ENCODE results near the gene CAMK2G. TPM values are rescaled to one million over a fixed set of nuclear protein-coding genes. Genes with fewer than 3 reads are reported as not detected.

The CAMK2G gene
- total and polyA plus RNA-seq, 7 donors, result 15.8 to 60.3 (median 50.5) TPM

DNA sequence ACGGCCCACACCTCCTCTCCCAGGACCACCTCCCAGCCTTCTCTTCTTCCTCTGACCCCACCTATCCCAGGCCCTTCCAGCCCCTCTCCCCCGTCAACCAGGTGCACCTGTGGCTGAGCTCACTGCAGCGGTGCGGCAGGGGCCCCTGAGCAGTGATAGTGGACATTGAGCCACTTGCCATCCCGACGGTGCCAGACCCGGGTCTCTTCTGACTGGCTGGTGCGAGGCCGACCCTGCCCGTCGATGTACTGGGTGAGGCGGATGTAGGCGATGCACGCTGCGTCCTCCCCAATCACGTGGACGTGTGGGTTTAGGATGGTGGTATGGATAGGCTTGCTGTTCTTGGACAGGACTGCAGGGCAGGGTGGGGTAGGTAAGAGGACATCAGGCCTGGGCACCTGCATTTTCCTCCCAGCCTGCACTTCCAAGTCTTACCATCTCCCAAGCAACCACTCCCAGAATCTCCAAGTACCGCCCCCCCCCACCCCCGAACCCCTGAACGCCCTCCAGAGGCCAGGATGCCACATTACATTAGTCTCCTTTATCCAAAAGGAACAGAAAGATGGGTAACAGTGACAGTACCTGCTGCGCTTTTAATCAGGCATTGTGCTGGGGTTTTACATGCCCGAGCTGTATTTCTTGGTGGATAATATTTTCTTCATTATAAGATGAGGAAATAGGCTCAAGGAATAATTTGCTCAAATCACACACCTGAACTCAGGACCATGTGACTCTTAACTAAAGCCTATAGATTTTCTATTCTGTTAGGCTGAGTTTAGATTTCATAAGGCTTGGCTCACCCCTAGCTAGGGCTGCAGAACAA lies 59.2 kb downstream of the CAMK2G start:
- Histone ChIP-seq H3K4me3 (no peak overlapping the region), H3K9me3 (no peaks in the 10 kb centered on the region), H3K36me3 (ENCODE audit: insufficient read depth in 1 of 2, low read depth in 1 of 2) (peaks cover 3 to 62% of the 10 kb centered on the region in 2 donors), H3K27me3 (ENCODE audit: insufficient read depth in 3 of 3, low read length in 2 of 3) (no peaks in the 10 kb centered on the region), H3K4me1 (peaks cover 18% of the 10 kb centered on the region), H3K27ac (peak overlapping the region; percentile 58)
- DNase-seq (peak in 1 of 2 donors; percentile 62), ATAC-seq (no peak)
- TF ChIP-seq CTCF (IDR thresholded peaks at IDR 0.05), result peak; percentile 4
- intact Hi-C loops (cut with DNase I), result no loop called here
- 77 to 88% (median 82%) methylated on average over 22 of the region's 22 CpGs for WGBS, 3 donors

DNA sequence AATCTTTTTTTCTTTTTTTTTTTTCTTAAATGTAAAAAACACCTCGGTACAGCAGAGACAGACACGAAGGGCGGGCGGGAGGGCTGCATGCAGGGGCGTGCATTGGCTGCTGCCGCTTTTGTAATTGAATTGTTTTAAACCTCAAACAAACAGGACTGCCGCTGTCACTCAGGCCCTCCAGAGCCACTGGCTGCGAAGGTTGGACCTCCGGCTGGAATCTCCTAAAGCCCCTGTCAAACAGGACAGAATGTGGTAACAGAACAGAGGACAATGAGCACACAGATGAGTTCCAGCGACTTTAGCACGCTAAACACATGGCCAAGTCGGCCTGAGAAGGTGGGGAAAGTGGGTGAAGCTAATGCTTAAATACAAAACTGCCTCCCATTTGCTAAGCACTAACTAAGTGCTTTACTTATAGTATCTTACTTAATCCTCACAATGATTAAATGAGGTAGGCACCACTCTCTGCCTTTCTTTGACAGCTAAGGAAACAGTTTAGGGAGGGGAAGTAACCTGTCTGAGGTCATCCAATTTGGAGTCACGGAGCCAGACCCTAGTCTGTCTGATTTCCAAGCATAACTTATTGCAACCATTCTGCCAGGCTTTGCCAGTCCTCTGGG lies 60.0 kb downstream of the CAMK2G start:
- no peaks in the 10 kb centered on the region for H3K27me3 ChIP-seq (ENCODE audit: insufficient read depth in 3 of 3, low read length in 2 of 3)
- intact Hi-C loops (cut with DNase I), result no loop called here
- H3K36me3 ChIP-seq (ENCODE audit: insufficient read depth in 1 of 2, low read depth in 1 of 2), result peaks cover 3 to 62% of the 10 kb centered on the region in 2 donors
- H3K27ac ChIP-seq, result no peak overlapping the region
- DNase-seq (peak in 1 of 2 donors; percentile 19), ATAC-seq (no peak)
- no peaks in the 10 kb centered on the region for H3K9me3 ChIP-seq
- peaks cover 25% of the 10 kb centered on the region for H3K4me1 ChIP-seq
- H3K4me3 ChIP-seq, result no peak overlapping the region
- 81 to 86% (median 86%) methylated on average over 13 of the region's 13 CpGs for WGBS, 3 donors
- TF ChIP-seq CTCF (IDR thresholded peaks at IDR 0.05), result no peak

DNA sequence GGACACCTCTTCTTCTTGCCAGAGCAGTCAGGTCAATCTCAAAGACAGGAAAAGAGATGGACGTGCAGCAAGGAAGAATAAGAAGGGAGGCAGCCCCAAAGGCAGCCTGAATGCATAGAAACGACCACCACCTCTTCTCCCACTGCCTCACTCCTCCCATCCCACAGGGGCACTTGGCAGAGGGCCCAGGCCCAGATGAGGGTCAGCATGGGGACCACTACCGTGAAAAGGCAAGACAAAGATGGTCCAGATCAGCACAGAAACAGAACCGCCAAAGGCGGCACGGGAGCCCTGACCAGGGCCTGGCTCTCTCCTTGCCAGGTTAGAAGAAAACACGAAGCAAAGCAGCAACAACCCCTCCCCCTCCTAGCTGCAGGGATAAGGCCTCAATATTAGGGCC lies 61.0 kb downstream of the CAMK2G start:
- Histone ChIP-seq H3K4me1 (peaks cover 27% of the 10 kb centered on the region), H3K27me3 (ENCODE audit: insufficient read depth in 3 of 3, low read length in 2 of 3) (no peaks in the 10 kb centered on the region), H3K27ac (no peak overlapping the region), H3K36me3 (ENCODE audit: insufficient read depth in 1 of 2, low read depth in 1 of 2) (peaks cover 5 to 71% of the 10 kb centered on the region in 2 donors), H3K4me3 (no peak overlapping the region), H3K9me3 (no peaks in the 10 kb centered on the region)
- 75 to 84% (median 79%) methylated on average over 7 of the region's 7 CpGs for WGBS, 3 donors
- TF ChIP-seq CTCF (IDR thresholded peaks at IDR 0.05), result no peak
- intact Hi-C loops (cut with DNase I), result no loop called here
- DNase-seq, result peak in 1 of 2 donors; percentile 48
- no peak for ATAC-seq

- WGBS, 3 donors, result 68 to 85% (median 74%) methylated on average over 4 of the region's 4 CpGs
- H3K27ac ChIP-seq, result peak overlapping the region; percentile 63
- no peaks in the 10 kb centered on the region for H3K27me3 ChIP-seq (ENCODE audit: insufficient read depth in 3 of 3, low read length in 2 of 3)
- TF ChIP-seq CTCF (IDR thresholded peaks at IDR 0.05), result no peak
- DNase-seq (peak in 1 of 2 donors; percentile 42), ATAC-seq (no peak)
- H3K36me3 ChIP-seq (ENCODE audit: insufficient read depth in 1 of 2, low read depth in 1 of 2), result peaks cover 9 to 73% of the 10 kb centered on the region in 2 donors
- peaks cover 27% of the 10 kb centered on the region for H3K4me1 ChIP-seq
- H3K4me3 ChIP-seq, result no peak overlapping the region
- H3K9me3 ChIP-seq, result no peaks in the 10 kb centered on the region
- intact Hi-C loops (cut with DNase I), result no loop called here
Observed at GRCh38 chr10:73812657-73813056, 61.7 kb downstream of the CAMK2G start.
